Stimulated activated CD4-positive, alpha-beta T cell treated with anti-CD3 and anti-CD28 coated beads, Interleukin-1b, Interleukin-23, amount 100 ng/mL, for 1 hour (primary cell): ENCODE results near the gene AQP3.
A peak's percentile ranks its signal among the peaks of the same experiment; 100 is the strongest.
"Not testable (repeated sequence)": the region's sequence is repeated elsewhere in the genome, so short reads cannot be mapped to it uniquely, and the experiment has no call there.

Experiments
- DNase-seq, 2 donors: peaks; one replicate each; pipeline ENCODE4 v3.0.0-alpha.2; 2020; ENCODE audit warnings: low read depth in 2 of 2

AQP3 gene

GRCh38 chr9:33446946-33447798, at the start of gene AQP3:
Gene AQP3 (minus strand): TSS chr9:33447593. CDS start chr9:33447530, 63 bp downstream.
- DNase-seq = peak; percentile 35 to 52

GRCh38 chr9:33493819-33494218, 46.4 kb upstream of the AQP3 start:
- not testable (repeated sequence) for DNase-seq

GRCh38 chr9:33489066-33489465, 41.7 kb upstream of the AQP3 start:
- no peak for DNase-seq

GRCh38 chr9:33485312-33485711, 37.9 kb upstream of the AQP3 start:
- not testable (repeated sequence) for DNase-seq

- DNase-seq = no peak
Measured at GRCh38 chr9:33480976-33481375, 33.6 kb upstream of the AQP3 start.

- DNase-seq = no peak
Measured at GRCh38 chr9:33480106-33480505, 32.7 kb upstream of the AQP3 start.

- no peak for DNase-seq
Measured at GRCh38 chr9:33476503-33476902, 29.1 kb upstream of the AQP3 start.

- no peak for DNase-seq
Measured at GRCh38 chr9:33475357-33475756, 28.0 kb upstream of the AQP3 start.

- peak; percentile 93 to 95 for DNase-seq
Measured at GRCh38 chr9:33473643-33474352, 26.4 kb upstream of the AQP3 start, which contains the start of gene NOL6. Gene NOL6 (minus strand): TSS chr9:33473924. CDS start chr9:33473842, 82 bp downstream.

GRCh38 chr9:33472881-33473615, 25.7 kb upstream of the AQP3 start:
- no peak for DNase-seq

- DNase-seq = no peak
Measured at GRCh38 chr9:33472171-33472880, 24.9 kb upstream of the AQP3 start.

GRCh38 chr9:33471361-33471760, 24.0 kb upstream of the AQP3 start:
- DNase-seq = no peak

- no peak for DNase-seq
Measured at GRCh38 chr9:33469891-33470290, 22.5 kb upstream of the AQP3 start.

GRCh38 chr9:33468797-33469621, 21.6 kb upstream of the AQP3 start:
- DNase-seq = no peak

- DNase-seq = no peak
Measured at GRCh38 chr9:33468215-33468730, 20.9 kb upstream of the AQP3 start.

- no peak for DNase-seq
Measured at GRCh38 chr9:33467526-33467925, 20.1 kb upstream of the AQP3 start.

GRCh38 chr9:33466565-33467495, 19.4 kb upstream of the AQP3 start:
- DNase-seq = peak; percentile 52 to 60

- no peak for DNase-seq
Measured at GRCh38 chr9:33465596-33466564, 18.5 kb upstream of the AQP3 start.
